Upper lobe of left lung (tissue), 6 donors: ENCODE measurements around the gene LYPD8. TPM values are rescaled to one million over a fixed set of nuclear protein-coding genes. Genes with fewer than 3 reads are reported as not detected.
"Not testable (repeated sequence)": the region's sequence is repeated elsewhere in the genome, so short reads cannot be mapped to it uniquely, and the experiment has no call there.

Source experiments
- ATAC-seq, 2 donors: fragments of 200-7000 bp; cut with Tn5 transposase; one replicate each; pipeline ENCODE4 v1.9.1; 2022; ENCODE audit warnings: mild to moderate bottlenecking in 2 of 2, moderate library complexity in 2 of 2; ENCODE audit not compliant: low FRiP score in 2 of 2
- DNase-seq, 2 donors: peaks; one replicate each; pipeline ENCODE4 v3.0.0-alpha.2; 2019 to 2020
- H3K27ac ChIP-seq, 4 donors: fragments of 200-600 bp; sonication (generic); one replicate each; pipeline ENCODE4 v1.5.1; 2016 to 2019
- H3K27me3 ChIP-seq, 4 donors: fragments of 200-600 bp; sonication (generic); one replicate each; pipeline ENCODE4 v1.5.1; 2017 to 2019
- H3K36me3 ChIP-seq, 4 donors: fragments of 200-600 bp; sonication (generic); one replicate each; pipeline ENCODE4 v1.5.1; 2016 to 2019
- H3K4me1 ChIP-seq, 4 donors: fragments of 200-600 bp; sonication (generic); one replicate each; pipeline ENCODE4 v1.5.1; 2018 to 2019
- H3K4me3 ChIP-seq, 4 donors: fragments of 200-600 bp; sonication (generic); one replicate each; pipeline ENCODE4 v1.5.1; 2017 to 2019; ENCODE audit warnings: mild to moderate bottlenecking in 2 of 4, moderate library complexity in 1 of 4
- H3K9me3 ChIP-seq, 4 donors: fragments of 200-600 bp; sonication (generic); one replicate each; pipeline ENCODE4 v1.5.1; 2018 to 2019
- EP300 ChIP-seq, 4 donors: sonication (generic); formaldehyde crosslinking; IDR thresholded peaks; one replicate each; pipeline ENCODE4 v1.5.1; 2017; ENCODE audit warnings: antibody characterized with exemption in 4 of 4, control low read depth in 2 of 4
- POLR2A ChIP-seq, 4 donors: fragments of 450-650 bp; IDR thresholded peaks; one replicate each; pipeline ENCODE4 v1.5.1; 2016 to 2017; ENCODE audit warnings: antibody characterized with exemption in 4 of 4, mild to moderate bottlenecking in 2 of 4
- POLR2AphosphoS5 ChIP-seq, 2 donors: sonication (generic); formaldehyde crosslinking; IDR thresholded peaks; one replicate each; pipeline ENCODE4 v1.5.1; 2017; ENCODE audit warnings: antibody characterized with exemption in 2 of 2
- WGBS, 2 donors: methylation state at CpG; one replicate each; pipeline ENCODE4 v1.1.5; 2017 to 2018; 5-methylcytosine and 5-hydroxymethylcytosine counted together
- total RNA-seq, 6 donors: library from RNA; depleted of rRNA in 4 of 6; stranded (reverse); fragments of >200 nt in 4 of 6; gene quantifications; one replicate each; pipeline versions ENCODE4 v1.1.0 to v1.2.1, GENCODE V29; 2016 to 2021
- TF ChIP-seq, protein P1 (sequence below), 6 experiments: fragments of 450-650 bp in 4 of 6; fragments of 200-600 bp in 2 of 6; sonication (generic) in 2 of 6; IDR thresholded peaks; one replicate each; pipeline ENCODE4 v1.5.1; 2016 to 2019; ENCODE audit warnings: antibody characterized with exemption in 6 of 6
- donor health status: DM: no; HTN: no; CAD: no; lungs with moderate emphysema.
- donor health status: DM: no; HTN: yes; CAD: no; lungs with severe emphysema.

Gene LYPD8
- total RNA-seq, 6 donors from 2014 or later = not detected

DNA sequence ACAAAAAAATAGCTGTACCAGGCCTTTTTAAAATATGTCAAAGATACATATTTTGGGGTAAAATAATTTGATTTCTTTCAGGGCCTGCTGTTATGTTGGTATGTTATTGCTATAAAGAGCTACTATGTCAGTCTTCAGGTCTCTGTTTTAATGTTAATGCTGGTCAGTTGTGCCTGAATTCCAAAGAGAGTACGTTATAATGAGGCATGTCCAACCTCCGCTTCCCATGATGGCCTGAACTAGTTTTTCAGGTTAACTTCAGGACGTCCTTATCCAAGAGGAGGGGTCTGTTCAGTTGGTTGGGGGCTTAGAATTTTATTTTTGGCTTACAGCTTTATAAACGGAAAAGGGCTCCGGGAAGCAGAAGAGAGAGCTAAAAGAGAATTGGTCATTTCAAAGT is 34.9 kb upstream of the LYPD8 start:
- ATAC-seq (no peak), DNase-seq (no peak)
- Histone ChIP-seq H3K4me3 (no peak overlapping the region), H3K4me1 (no peaks in the 10 kb centered on the region), H3K27me3 (no peaks in the 10 kb centered on the region), H3K36me3 (no peaks in the 10 kb centered on the region), H3K27ac (no peak overlapping the region), H3K9me3 (no peaks in the 10 kb centered on the region)
- TF ChIP-seq EP300 (IDR thresholded peaks at IDR 0.05) (no peak), POLR2A (IDR thresholded peaks at IDR 0.05) (no peak), POLR2AphosphoS5 (IDR thresholded peaks at IDR 0.05) (no peak)
- TF ChIP-seq, protein P1, sequence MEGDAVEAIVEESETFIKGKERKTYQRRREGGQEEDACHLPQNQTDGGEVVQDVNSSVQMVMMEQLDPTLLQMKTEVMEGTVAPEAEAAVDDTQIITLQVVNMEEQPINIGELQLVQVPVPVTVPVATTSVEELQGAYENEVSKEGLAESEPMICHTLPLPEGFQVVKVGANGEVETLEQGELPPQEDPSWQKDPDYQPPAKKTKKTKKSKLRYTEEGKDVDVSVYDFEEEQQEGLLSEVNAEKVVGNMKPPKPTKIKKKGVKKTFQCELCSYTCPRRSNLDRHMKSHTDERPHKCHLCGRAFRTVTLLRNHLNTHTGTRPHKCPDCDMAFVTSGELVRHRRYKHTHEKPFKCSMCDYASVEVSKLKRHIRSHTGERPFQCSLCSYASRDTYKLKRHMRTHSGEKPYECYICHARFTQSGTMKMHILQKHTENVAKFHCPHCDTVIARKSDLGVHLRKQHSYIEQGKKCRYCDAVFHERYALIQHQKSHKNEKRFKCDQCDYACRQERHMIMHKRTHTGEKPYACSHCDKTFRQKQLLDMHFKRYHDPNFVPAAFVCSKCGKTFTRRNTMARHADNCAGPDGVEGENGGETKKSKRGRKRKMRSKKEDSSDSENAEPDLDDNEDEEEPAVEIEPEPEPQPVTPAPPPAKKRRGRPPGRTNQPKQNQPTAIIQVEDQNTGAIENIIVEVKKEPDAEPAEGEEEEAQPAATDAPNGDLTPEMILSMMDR (IDR thresholded peaks at IDR 0.05) = no peak
- WGBS, 2 donors = 82 to 85% methylated on average over 5 of the region's 5 CpGs

DNA sequence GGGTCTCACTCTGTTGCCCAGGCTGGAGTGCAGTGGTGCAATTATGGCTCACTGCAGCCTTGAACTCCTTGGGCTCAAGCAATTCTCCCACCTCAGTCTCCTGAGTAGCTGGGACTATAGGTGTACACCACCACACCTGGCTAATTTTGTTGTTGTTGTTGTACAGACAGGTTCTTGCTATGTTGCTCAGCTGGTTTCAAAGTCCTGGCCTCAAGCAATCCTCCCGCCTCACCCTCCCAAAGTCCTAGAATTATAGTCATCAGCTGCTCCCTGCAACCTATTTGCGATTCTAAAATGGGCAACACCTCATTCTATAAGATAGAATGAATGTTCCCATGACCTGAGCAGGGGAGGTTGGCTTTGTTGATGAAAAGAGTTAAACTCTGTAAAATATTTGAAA is 33.8 kb upstream of the LYPD8 start:
- not testable (repeated sequence) for H3K9me3 ChIP-seq, H3K36me3 ChIP-seq, H3K27me3 ChIP-seq, H3K4me3 ChIP-seq, ATAC-seq, DNase-seq, H3K4me1 ChIP-seq, H3K27ac ChIP-seq
- 83 to 84% methylated on average over 2 of the region's 2 CpGs for WGBS, 2 donors

DNA sequence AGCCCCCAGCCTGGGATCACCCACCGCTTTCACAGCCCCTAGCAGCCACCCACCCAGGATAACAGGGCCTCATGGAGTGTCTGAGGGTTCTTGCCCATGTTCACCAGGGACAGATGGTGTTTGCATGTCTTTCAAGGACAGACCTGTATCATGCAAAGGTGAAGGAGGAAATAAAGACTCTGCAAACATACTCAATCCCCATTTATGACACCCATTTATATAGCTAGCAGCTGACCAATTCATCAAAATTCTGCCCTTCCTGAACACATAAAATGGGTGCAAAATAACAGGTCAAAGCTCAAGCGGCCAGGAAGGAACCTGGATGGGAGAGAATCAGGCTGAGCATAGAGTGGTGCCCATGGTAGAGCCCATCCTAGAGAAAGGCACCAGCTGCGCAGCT is 32.8 kb upstream of the LYPD8 start:
- no peak for DNase-seq
- H3K36me3 ChIP-seq = no peaks in the 10 kb centered on the region
- no peak overlapping the region for H3K27ac ChIP-seq
- H3K27me3 ChIP-seq = no peaks in the 10 kb centered on the region
- no peak overlapping the region for H3K4me3 ChIP-seq
- H3K4me1 ChIP-seq = no peaks in the 10 kb centered on the region
- 77 to 78% methylated on average over 3 of the region's 3 CpGs for WGBS, 2 donors
- no peak for ATAC-seq
- TF ChIP-seq, protein P1 (IDR thresholded peaks at IDR 0.05) = no peak
- TF ChIP-seq EP300 (IDR thresholded peaks at IDR 0.05) (no peak), POLR2A (IDR thresholded peaks at IDR 0.05) (no peak), POLR2AphosphoS5 (IDR thresholded peaks at IDR 0.05) (no peak)
- no peaks in the 10 kb centered on the region for H3K9me3 ChIP-seq

DNA sequence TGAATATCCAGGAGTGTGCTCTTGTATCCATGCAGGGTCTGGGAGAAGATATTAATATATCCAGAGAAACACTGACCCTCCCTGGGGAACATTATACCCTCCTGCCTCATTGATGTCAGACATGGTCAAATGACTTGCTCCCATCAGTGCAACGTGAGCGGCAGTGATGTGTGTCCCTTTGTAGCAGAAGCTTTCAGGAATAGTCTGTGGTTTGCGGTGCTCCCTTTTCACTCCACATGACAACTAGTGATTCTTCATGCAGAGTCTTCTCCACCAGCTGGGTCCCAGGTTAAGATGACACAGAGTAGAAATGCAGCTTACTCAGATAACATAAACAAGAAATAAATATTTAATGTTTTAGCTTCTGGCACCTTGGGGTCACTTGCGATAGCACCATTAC is 31.9 kb upstream of the LYPD8 start:
- DNase-seq = no peak
- Histone ChIP-seq H3K27me3 (no peaks in the 10 kb centered on the region), H3K9me3 (no peaks in the 10 kb centered on the region), H3K4me3 (no peak overlapping the region), H3K27ac (no peak overlapping the region), H3K4me1 (no peaks in the 10 kb centered on the region), H3K36me3 (no peaks in the 10 kb centered on the region)
- no peak for TF ChIP-seq EP300 (IDR thresholded peaks at IDR 0.05)
- TF ChIP-seq POLR2A (IDR thresholded peaks at IDR 0.05) = no peak
- no peak for TF ChIP-seq POLR2AphosphoS5 (IDR thresholded peaks at IDR 0.05)
- TF ChIP-seq, protein P1 (IDR thresholded peaks at IDR 0.05) = no peak
- WGBS, 2 donors = 87 to 96% methylated on average over 4 of the region's 4 CpGs
- no peak for ATAC-seq

GRCh38 chr1:248786156-248786555 is 30.6 kb upstream of the LYPD8 start:
- no peaks in the 10 kb centered on the region for H3K27me3 ChIP-seq
- WGBS, 2 donors = 62 to 86% methylated on average over 3 of the region's 3 CpGs
- H3K4me3 ChIP-seq = no peak overlapping the region
- H3K36me3 ChIP-seq = no peaks in the 10 kb centered on the region
- TF ChIP-seq POLR2A (IDR thresholded peaks at IDR 0.05) = no peak
- TF ChIP-seq, protein P1 (IDR thresholded peaks at IDR 0.05) = no peak
- no peak for TF ChIP-seq EP300 (IDR thresholded peaks at IDR 0.05)
- peak in 1 of 2 donors; percentile 39 for ATAC-seq
- DNase-seq = no peak
- no peaks in the 10 kb centered on the region for H3K4me1 ChIP-seq
- H3K9me3 ChIP-seq = peaks cover 0 to 3% (median under 1%) of the 10 kb centered on the region in 4 donors
- H3K27ac ChIP-seq = peak overlapping the region in 1 of 4 donors; percentile 4
